Anterior cingulate cortex (tissue), 58 donors: ENCODE results near the gene LMBR1.
"Not testable (repeated sequence)": the region's sequence is repeated elsewhere in the genome, so short reads cannot be mapped to it uniquely, and the experiment has no call there.

Source experiments
- DNase-seq, 58 donors: peaks; one replicate each; lab custom pipeline; 2025; lab: John Stamatoyannopoulos, UW

The LMBR1 gene

DNA sequence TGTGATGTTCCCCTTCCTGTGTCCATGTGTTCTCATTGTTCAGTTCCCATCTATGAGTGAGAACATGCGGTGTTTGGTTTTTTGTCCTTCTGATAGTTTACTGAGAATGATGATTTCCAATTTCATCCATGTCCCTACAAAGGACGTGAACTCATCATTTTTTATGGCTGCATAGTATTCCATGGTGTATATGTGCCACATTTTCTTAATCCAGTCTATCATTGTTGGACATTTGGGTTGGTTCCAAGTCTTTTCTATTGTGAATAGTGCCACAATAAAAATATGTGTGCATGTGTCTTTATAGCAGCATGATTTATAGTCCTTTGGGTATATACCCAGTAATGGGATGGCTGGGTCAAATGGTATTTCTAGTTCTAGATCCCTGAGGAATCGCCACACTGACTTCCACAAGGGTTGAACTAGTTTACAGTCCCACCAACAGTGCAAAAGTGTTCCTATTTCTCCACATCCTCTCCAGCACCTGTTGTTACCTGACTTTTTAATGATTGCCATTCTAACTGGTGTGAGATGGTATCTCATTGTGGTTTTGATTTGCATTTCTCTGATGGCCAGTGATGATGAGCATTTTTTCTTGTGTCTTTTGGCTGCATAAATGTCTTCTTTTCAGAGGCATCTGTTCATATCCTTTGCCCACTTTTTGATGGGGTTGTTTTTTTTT, 16.7 kb upstream of the LMBR1 start:
- DNase-seq: not testable (repeated sequence)

DNA sequence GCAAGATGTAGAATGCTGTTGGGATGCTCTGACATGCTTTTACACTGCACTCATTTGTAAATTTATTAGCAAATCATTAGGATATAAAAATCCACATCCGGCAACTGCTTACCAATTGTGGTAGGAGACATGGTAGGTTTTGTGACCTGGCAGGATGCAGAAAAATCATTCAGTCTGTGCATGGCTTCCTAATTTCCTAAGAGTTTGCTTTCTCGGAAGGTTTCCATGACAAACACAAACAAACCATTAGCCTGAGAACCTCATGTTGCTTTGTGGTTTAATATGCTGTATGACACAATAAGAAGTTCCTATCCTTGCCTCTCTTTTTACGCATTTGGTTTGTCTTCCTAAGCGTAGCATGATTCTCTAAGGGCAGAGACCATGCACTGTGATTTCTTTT, 14.7 kb upstream of the LMBR1 start:
- no peak for DNase-seq

DNA sequence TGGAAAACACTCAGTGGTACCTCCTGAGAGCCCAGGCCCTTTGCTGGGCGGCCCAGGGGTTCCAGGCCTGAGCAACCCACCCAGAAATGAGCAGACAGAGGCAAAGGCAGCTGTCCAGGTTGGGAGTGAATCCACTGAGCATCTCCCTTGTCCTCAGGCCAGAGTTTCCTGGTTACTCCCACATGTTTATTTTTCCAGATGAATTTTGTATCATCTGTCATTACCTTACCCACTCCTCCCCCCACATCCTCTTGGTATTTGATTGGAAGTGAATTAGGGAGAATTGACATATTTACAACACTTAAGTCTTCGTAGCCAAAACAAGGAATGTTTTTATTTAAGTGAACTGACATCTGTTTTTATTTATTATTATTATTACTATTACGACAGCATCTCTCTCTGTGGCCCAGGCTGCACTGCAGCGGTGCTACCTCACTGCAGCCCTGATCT, 13.2 kb upstream of the LMBR1 start:
- no peak for DNase-seq

DNA sequence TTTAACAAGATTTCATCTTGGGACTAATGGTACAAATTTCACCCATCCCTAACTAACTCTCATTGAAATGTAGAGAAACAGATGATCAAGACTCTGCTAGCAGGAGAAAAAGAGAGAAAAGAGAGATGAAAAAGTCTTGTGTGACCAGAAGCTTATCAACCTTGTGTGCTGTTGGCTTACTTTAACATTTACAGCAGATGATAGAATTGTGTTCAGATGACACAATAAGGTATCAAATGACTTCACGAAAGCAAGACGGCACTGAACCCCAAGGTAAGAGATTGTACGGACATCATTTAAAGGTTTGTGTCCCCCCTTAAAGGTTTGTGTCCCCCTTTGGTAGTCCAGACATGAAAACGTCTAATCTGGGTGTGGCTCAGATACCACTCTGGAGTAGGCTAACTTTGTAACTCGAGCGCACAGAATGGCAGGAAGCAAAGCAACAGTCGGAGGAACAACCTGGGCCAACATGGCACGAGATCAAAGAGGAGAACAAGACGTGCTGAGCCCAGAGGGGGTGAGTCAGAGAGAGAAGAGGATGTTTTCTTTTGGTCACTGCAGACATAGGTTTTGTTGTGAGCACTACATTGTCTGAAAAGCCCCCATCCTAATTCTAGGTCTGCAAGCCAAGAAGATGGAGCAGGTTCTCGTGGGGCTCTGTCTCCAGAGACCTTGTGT, 10.4 kb upstream of the LMBR1 start:
- no peak for DNase-seq

DNA sequence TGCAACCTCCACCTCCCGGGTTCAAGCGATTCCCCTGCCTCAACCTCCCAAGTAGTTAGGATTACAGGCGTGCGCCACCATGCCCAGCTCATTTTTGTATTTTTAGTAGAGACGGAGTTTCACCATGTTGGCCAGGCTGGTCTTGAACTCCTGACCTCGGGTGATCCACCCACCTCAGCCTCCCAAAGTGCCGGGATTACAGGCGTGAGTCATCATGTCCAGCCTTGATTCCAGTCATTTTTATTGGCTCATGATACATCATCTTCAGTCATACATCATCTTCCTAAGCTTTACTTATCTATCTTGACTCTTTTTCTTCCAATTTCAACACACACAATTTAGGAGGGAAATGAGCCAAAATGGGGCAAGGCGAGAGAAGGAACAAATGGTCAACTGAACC, 7.1 kb upstream of the LMBR1 start:
- not testable (repeated sequence) for DNase-seq

DNA sequence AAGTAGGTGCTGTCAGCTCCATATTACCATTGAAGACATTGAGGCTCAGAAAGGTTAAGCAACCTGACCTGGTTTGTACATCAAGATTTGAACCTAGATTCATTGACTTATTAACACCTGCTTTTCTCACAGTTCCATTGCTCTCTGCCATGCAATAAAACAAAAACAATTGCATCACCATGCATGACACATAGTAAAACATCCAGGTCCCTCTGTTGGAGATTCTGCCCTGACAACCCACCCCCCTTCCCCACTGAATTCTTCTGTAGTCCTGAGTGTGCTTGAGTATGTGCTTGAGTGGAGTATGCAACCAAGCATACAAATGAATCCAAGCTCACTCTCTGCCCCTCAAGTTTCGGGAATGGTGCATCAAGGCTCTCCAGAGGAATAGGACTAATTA, 6.0 kb upstream of the LMBR1 start:
- no peak for DNase-seq

DNA sequence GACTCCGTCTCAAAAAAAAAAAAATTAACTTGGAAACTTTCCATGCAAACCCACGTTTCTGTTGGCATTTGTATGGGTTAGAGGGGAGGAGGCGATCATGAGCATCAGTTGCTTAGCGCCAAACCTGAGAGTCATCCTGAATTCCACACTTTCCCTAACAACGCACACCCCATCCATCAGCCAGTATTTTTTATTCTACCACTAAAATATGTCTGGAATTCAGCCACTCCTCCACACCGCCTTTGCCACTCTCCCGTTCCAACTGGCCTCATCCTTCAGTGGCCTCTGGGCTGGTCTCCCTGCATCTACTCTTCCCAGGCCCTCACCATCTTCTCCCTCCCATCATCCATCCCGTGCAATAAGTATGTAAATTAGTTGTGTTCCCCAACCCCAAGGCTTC, 4.7 kb upstream of the LMBR1 start:
- no peak for DNase-seq

DNA sequence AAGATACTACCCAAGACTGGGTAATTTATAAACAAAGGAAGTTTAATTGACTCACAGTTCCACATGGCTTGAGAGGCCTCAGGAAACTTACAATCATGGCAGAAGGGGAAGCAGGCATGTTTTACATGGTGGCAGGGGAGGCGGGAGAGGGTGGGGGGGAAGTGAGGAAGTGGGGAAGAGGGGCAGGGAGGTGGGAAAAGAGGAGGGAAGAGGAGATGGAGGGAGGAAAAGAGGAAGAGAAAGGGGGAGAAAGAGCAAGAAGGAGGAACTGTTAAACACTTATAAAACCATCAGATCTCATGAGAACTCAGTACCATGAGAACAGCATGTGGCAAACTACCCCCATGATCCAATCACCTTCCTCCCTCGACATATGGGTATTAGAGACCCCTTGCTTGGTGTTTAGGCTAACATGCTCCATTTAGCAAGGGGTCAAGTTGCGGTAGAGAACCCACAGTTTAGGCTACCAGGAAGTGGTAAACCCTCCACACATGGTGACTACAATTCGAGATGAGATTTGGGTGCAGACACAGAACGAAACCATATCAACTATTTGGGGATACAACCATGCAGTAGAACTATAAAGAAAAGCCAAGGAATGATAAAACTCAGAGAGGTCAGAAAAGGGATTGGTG, 3.5 kb upstream of the LMBR1 start:
- DNase-seq: no peak

DNA sequence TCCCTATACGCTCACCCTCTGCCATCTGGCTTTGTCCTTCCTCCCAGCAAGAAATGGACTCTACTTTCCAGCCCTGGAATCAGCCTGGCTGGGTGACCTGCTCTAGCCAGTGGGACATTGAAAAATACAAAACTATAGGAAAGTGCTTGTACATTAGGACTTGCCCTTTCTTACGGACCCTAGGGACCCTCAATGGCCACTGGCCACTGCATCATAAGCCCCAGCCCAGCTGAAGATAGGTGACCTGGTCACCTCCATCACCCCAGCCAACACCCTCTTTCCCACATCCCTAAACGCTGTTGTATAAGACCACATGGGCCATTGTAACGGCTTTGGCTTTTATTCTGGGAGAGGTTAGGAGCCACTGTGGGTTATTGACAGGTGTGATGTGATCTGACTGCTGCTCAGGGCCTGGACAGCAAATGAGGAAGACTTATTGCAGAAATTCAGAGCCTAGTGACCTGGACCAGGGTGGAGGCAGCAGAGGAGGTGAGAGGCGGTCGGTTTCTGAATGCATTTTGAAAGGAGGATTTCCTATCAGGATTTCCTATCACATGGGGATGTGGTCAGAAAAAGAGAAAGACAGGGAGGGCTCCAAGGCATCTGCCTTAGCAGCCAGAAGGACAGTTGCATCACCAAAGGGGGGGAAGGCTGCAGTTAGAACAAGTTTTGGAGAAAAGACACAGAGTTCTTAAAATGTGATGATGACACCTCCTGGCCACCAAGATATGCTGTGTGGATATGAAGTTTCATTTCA, 2.2 kb upstream of the LMBR1 start:
- no peak for DNase-seq

DNA sequence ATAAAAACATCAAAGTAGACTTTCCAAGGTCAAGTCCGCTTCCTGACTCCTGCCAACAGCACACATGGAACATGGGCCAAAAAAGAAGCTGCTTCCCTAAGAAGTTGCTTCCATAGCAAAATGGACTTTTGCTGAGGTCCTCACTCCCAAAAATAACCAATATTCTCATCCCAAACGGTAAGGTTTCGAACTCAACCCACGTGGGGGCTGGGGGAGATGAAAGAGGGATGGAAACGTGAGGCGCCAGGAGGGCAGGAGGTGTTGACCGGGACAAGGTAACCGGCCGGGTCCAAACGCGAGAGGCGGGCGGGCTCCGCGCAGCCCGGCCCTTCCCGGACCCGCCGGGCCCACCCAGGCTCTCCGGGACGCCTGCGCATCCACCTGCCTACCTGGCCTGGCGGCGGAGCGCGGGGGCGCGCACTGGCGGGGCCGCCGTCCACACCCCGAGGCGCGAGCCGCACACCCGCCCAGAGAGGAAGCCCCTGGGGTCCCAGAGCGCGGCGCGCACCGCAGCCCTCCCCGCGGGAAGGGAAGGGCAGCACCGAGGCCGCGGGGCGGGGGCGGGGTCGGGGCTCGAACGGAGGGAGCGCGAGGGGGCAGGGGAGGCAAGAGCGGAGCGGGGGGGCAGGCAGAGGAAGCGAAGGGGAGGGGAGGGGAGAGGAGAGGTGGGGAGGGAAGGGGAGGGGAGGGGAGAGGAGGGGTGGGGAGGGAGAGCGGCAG, 742 bp downstream of the LMBR1 start:
- DNase-seq: peak in 18 of 58 donors; percentile 9 to 53 (median 34)

DNA sequence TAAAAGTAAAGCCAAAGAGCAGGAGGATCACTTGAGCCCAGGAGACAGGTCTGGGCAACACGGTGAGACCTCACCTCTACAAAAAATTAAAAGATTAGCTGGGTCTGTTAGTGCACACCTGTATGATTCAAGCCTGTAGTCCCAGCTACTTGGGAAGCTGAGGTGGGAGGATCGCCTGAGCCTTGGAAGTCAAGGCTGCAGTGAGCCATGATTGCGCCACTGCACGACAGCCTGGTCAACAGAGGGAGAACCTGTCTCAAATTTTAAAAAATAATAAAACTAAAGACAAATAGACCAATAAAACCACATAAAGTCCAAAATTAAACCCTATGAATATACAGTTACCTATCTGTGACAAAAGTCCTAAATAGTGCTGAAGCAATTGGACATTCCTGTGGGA, 3.2 kb downstream of the LMBR1 start:
- DNase-seq: no peak

DNA sequence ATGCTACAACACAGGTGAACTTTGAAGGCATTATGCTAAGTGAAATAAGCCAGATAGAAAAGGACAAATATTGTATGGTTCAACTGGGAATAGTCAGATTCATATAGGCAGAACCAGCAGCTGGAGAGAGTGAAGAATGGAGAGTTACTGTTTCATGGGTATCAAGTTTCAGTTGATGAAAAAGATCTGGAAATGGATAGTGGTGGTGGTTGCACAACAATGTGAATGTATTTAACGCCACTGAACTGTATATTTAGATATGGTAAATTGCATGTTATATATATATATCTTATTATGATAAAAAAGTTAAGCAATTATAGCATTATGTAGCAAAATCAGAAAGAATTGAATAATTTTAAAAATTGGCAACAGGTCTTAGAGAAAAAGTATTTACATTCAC, 3.9 kb downstream of the LMBR1 start:
- DNase-seq: no peak

DNA sequence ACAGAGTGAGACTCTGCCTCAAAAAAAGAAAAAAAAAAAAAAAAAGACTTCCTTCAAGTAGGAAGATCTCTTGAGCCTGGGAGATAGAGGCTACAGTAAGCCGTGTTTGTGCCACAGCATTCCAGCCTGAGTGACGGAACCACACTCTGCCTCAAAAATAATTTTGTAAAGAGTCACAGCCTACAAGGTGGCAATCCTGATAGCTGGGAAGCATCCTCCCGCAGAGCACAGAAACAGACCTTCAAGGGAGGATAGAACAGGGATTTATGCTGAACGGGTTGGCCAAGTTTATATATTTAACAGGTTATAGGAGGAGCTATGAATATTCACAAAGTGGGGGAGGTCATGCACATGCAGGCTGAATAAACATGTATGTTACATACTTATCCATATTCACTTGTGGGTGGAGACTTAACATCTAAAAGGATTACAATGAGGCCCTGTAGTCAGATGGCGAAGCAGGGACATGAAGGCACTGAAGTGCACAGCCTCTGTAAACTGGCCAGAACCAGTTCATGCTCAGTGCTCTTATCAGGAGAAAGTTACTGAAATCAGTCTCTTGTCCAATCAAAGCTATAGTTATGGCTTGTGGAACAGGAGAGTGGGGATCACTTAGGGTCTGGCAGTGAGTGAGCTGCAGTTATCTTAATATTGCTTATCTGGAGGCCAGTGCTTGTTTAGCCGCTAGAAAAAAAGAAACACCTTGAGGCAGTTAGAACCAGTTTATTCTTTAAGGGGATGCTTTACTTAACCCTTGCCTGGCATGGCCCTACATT, 6.8 kb downstream of the LMBR1 start:
- DNase-seq: no peak

DNA sequence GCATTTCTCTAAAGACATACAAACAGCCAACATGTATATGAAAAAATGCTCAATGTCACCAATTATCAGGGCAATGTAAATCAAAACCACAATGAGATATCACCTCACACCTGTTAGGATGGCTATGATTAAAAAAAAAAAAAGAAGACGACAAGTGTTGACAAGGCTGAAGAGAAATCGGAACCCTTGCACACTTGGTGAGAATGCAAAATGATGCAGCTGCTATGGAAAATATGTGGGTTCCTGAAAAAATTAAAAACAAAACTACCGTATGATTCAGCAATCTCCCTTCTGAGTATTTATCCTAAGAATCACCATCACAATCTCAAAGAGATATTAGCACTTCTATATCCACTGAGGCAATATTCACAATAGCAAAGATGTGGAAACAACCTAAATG, 11.3 kb downstream of the LMBR1 start:
- no peak for DNase-seq

DNA sequence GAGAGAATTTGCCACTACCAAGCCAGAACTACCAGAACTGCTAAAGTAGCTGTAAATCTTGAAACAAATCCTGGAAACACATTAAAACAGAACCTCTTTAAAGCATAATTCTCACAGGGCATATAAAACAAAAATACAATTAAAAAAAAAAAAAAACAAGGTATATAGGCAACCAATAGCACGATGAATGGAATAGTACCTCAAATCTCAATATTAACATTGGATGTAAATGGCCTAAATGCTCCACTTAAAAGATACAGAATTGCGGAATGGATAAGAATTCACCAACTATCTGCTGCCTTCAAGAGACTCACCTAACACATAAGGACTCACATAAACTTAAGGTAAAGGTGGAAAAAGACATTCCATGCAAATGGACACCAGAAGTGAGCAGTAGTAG, 17.2 kb downstream of the LMBR1 start:
- no peak for DNase-seq

DNA sequence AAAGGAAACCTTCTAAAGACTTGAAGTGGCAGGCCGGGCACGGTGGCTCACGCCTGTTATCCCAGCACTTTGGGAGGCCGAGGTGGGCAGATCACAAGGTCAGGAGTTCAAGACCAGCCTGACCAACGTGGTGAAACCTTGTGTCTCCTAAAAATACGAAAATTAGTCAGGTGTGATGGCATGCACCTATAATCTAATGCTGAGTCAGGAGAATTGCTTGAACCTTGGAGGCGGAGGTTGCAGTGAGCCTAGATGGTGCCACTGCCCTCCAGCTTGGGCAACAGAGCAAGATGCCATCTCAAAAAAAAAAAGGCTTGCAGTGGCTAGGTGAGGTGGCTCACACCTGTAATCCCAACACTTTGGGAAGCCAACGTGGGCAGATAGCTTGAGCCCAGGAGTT, 24.6 kb downstream of the LMBR1 start:
- DNase-seq: not testable (repeated sequence)

DNA sequence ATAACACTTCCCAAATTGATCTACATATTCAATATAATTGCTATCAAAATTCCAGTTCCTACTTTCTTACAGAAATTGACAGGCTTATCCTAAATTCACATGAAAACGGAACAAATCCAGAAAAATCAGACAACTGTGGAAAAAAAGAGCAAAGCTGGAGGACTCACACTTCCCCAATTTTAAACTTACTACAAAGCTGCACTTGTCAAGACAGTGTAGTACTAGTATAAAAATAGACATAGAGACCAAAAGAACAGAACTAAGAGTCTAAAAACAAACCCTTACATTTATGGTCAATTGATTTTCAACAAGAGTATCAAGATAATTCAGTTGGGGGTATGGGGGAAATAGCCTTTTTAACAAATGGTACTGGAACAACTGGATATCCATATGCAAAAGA, 27.5 kb downstream of the LMBR1 start:
- DNase-seq: no peak

DNA sequence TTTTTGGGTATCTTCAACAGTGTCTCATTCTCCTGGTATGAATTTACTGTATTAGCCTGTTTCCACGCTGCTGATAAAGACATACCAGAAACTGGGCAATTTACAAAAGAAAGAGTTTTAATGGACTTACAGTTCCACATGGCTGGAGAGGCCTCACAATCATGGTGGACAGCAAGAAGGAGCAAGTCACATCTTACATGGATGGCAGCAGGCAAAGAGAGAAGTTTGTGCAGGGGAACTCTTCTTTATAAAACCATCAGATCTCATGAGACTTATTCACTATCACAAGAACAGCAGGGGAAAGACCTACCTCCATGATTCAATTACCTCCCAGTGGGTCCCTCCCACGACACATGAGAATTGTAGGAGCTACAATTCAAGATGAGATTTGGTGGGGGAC, 31.0 kb downstream of the LMBR1 start:
- DNase-seq: not testable (repeated sequence)

DNA sequence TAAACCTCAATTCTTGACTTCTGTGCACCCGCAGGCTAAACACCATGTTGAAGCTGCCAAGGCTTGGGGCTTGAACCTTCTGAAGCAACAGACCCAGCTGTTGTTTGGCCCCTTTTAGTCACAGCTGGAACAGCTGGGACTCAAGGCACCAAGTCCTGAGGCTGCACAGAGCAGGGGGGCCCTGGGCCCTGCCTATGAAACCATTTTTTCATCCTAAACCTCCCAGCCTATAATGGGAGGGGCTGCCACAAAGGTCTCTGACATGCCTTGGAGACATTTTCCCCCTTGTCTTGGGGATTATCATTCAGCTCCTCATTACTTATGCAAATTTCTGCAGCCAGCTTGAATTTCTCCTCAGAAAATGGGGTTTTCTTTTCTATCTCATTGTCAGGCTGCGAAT, 31.8 kb downstream of the LMBR1 start:
- DNase-seq: no peak

DNA sequence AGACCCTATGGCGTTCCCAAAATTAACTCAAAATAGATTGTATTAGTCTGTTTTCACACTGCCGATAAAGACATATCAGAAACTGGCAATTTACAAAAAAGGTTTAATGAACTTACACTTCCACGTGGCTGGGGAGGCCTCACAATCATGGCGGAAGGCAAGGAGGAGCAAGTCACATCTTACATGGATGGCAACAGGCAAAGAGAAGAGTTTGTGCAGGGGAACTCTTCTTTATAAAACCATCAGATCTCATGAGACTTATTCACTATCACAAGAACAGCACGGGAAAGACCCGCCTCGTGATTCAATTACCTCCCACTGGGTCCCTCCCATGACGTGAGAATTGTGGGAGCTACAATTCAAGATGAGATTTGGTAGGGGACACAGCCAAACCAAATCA, 32.9 kb downstream of the LMBR1 start:
- not testable (repeated sequence) for DNase-seq
